ENCODE results near the gene LRRC75B.

The LRRC75B gene

GRCh38 chr22:24587251-24587650 lies 5.6 kb downstream of the LRRC75B start:
- DNase-seq (ENCODE audit: low read depth in 2 of 2) = no peak

DNA sequence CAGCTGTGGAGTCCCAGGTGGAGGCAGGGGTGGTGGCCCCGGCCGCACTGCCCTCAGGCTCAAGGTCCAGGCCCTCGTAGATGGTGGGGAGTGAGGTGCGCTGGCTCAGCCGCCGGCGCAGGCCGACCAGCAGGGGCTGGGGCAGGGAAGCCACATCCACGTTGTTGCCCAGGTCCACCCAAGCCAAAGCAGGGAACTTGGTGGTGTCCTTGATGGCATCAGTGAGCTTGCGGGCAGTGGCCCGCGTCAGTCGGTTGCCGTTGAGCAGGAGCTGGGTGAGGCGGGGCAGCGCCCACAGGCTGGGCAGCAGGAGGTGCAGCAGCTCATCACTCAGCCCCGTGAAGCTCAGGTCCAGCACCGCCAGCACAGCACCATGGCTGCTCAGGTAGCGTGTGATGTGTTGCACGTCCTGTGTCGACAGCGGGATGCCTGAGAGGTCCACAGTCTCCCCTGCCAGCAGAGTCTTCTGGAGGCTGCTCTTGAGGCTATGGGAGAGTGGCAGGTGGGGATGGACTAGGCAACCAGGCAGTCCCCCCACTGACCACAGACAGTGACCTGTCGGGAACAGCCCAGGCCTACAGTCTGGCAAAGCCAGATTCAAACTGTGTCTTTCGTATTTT lies 6.8 kb downstream of the LRRC75B start:
- DNase-seq (ENCODE audit: low read depth in 2 of 2) = no peak

GRCh38 chr22:24585461-24585860 lies 7.4 kb downstream of the LRRC75B start:
- DNase-seq (ENCODE audit: low read depth in 2 of 2) = no peak

- DNase-seq (ENCODE audit: low read depth in 2 of 2) = no peak
Observed at GRCh38 chr22:24584871-24585411, 7.9 kb downstream of the LRRC75B start.

DNA sequence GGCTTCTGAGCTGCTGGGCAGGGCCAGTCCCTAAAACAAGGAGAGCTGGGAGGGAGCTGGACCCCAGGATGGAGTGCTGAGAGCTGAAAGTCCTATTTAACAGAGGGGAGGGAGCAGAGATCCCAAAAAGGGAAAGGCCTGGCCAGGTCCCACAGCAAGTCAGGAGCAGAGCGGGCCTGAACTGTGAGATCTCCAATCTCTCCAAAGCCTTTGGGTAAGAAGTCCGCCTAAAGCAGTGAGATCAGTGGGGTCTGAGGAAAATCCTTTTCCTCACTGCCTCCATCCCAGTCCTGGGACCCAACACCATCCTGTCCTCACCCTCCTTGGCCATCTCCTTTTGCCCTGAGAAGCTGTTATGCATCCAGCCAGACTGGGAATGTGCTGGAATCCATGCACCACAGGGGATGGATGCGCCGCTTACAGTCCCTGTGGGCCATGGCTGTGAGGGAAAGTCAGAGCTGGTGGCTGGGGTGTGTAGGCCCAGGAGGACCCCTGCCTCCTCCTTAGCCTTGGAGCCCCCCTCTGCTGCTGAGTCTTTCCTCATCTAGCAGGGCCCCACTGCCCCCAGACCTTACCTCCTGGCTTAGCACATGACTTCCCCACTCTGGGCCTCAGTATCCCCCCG lies 8.6 kb downstream of the LRRC75B start:
- no peak for DNase-seq (ENCODE audit: low read depth in 2 of 2)

DNA sequence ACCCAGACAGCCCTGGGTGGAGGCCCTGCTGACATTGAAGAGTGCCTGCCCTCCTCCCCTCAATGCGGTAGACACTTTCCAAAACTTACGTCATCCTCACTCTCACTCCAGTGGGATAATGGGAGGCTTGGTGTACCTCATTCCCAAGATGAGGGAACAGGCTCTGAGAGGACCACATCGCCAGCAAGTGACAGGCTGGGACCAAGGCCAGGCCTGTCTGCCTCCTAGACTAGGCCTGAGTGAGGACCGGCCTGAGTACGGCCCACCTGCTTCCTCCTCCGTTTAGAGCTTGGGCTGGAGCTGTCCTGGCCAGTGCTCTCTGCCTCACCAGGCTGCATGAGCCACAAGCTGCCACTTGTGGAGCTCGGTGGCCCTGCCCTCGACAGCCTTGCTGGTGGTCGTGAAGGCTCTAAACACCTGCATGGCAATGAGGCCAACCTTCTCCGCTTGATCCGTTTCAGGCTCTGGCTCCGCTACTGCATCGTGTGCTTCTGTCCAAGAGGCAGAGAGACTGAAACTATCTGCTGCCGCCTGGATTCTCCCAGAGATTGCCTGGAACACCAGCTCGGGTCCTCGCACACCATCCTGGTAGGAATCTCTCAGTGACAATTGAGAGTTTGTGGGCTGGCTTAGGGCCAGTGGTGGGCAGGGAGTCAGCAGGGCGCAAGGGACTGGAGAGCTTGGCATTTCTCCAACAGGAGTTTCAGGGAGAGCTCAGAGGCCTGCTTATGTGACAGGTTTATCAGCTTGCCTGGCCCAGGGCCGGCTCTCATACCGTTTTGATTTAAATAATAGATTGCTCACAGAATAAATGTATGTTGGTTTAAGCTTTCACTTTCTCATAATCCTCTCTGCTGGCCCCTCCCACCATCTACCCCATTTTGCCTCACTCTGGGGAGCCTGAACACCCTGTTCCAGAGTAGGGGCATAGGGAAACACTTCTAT lies 9.4 kb downstream of the LRRC75B start:
- no peak for DNase-seq (ENCODE audit: low read depth in 2 of 2)

DNA sequence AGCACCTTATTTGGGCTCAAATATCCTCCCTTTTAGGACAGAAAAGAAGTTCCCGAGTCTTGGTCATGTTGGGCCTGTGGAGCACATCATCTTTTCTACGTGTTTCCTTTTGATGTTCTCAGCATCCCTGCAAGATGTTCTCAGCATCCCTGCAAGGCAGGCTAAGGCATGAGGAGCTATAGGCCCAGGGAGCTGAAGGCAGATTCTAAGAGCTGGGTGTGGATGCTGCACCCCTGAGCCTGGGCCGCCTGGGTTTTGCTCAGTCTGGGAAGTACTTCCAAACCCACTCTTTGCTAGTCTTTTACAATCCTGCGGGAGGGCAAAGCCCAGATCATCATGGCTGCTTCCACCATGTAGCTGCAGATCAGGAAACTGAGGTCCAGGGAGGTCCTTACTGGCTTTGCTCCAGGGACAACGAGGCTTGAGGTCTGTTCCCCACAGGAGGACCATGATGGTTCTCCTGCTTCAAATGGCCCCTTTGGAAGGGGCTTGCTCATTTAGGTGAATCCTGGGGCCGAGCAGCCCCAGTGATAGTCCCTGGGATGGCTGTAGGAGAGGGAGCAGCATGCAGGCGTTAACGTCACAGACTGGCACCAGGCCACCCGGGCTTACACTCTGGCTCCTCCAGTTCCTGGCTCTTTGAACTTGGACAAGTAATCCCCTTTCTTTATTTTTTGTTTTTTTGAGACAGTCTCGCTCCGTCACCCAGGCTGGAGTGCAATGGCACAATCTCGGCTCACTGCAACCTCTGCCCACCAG lies 10.6 kb downstream of the LRRC75B start:
- no peak for DNase-seq (ENCODE audit: low read depth in 2 of 2)

- no peak for DNase-seq (ENCODE audit: low read depth in 2 of 2)
Observed at GRCh38 chr22:24580276-24580675, 12.6 kb downstream of the LRRC75B start.

DNA sequence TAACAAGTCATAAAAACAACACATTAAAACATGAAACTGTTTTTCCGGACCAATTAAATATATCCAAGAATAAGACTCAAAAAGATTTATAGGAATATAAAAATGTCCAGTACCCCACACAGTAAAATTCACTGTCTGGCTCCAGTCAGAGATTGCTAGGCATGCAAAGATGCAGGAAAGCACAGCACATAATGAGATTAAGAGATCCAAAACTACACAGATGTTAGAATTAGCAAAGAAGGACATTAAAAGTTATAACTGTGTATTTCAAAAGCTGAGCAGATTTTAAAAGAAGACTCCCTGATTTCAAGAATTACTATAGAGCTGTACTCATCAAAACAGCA lies 13.6 kb downstream of the LRRC75B start:
- no peak for DNase-seq (ENCODE audit: low read depth in 2 of 2)

GRCh38 chr22:24578355-24579257 lies 14.3 kb downstream of the LRRC75B start:
- DNase-seq (ENCODE audit: low read depth in 2 of 2) = no peak

DNA sequence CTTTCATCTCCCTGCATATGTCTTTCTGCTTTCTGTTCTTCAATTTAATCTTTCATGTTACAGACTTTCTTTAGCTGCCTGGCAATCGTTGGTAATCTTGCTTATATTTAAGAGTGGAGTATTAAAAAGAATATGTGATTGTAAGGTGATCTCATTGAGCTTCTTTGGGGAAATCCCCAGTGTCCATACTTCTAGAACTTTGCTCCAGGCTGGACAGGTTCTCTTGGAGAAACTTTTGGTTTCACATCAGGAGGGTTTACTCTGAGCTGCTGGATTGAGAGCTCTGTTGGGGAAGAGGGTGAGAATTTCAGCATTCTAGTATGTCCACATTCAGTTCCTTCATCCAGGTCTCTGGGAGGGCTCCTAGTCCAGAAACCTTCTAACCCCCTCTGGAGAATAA lies 16.1 kb downstream of the LRRC75B start:
- no peak for DNase-seq (ENCODE audit: low read depth in 2 of 2)

GRCh38 chr22:24571266-24571665 lies 21.6 kb downstream of the LRRC75B start:
- DNase-seq (ENCODE audit: low read depth in 2 of 2) = no peak

DNA sequence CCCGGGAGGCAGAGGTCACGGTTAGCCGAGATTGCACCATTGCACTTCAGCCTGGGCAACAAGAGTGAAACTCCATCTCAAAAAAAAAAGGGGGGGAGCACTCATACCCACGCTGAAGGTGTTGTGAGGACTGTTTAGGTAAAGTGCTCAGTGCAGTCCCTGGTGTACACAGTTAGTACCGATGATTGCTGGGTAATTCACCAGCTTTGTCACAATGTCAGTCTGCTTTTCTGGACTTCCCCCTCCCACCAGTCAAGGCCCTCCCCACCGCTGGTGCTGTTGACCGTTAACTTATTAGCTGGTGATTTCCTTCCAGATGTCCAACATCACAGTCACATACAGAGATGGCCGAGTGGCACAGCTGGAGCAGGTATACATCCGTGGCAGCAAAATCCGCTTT lies 25.2 kb downstream of the LRRC75B start:
- no peak for DNase-seq (ENCODE audit: low read depth in 2 of 2)

DNA sequence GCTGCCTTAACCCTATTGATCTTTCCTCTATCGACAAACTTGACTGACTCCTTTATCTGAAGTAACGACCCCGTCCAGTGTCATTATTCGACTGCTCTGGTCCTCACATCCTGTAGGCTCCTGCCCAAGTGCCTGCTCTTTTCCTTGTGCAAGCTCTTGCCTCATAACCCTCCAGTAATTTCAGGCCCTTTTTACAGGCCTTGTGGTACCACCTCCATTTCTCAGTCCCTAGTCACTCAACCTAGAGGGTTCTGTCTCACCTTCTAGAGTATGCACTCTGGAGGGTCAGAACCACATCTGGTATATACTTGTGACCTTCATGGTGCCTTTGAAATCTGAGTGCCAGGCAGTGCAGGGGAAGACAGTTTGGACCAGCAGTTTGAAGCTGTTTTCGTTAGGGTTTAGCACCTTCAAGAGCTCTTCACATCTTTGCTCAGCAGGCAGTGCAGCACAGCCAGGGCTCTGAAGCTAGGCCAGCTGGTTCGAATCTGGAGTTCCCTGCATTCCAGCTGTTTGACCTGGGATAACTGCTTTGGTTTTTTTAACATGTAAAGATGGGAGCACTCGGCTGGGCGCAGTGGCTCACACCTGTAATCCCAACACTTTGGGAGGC lies 25.9 kb downstream of the LRRC75B start:
- no peak for DNase-seq (ENCODE audit: low read depth in 2 of 2)

GRCh38 chr22:24565077-24565476 lies 27.8 kb downstream of the LRRC75B start:
- no peak for DNase-seq (ENCODE audit: low read depth in 2 of 2)

DNA sequence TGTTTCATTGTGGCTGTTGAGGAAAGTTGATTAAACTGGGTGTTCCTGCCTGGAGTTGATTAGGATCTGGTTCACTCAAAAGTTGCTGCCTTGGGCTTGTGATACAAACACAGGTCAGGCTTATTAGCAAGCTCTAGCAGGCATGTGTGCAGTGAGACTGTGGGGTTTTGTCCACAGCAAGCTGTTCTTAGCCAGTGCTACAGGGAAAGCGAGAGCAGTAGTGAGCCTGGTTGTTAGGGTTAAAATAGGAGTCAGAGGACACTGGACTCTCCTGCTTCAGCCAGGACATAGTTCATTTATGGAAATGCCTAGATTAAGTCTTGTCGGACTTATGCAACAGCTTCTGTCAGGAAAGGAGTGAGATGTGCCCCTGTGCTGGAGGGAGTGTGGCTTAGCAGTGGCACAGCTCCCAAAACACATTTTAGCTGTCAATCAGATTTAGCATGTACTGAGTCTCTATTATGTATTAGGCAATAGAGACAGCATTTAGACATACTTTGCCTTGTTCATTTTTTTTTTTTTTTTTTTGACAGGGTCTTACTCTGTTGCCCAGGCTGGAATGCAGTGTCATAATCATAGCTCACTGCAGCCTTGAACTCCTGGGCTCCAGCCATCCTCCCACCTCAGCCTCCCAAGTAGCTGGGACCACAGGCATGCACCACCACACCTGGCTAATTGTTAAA lies 28.4 kb downstream of the LRRC75B start:
- DNase-seq (ENCODE audit: low read depth in 2 of 2) = no peak

GRCh38 chr22:24563246-24563645 lies 29.6 kb downstream of the LRRC75B start:
- no peak for DNase-seq (ENCODE audit: low read depth in 2 of 2)

GRCh38 chr22:24559471-24559870 lies 33.4 kb downstream of the LRRC75B start:
- DNase-seq (ENCODE audit: low read depth in 2 of 2) = no peak

DNA sequence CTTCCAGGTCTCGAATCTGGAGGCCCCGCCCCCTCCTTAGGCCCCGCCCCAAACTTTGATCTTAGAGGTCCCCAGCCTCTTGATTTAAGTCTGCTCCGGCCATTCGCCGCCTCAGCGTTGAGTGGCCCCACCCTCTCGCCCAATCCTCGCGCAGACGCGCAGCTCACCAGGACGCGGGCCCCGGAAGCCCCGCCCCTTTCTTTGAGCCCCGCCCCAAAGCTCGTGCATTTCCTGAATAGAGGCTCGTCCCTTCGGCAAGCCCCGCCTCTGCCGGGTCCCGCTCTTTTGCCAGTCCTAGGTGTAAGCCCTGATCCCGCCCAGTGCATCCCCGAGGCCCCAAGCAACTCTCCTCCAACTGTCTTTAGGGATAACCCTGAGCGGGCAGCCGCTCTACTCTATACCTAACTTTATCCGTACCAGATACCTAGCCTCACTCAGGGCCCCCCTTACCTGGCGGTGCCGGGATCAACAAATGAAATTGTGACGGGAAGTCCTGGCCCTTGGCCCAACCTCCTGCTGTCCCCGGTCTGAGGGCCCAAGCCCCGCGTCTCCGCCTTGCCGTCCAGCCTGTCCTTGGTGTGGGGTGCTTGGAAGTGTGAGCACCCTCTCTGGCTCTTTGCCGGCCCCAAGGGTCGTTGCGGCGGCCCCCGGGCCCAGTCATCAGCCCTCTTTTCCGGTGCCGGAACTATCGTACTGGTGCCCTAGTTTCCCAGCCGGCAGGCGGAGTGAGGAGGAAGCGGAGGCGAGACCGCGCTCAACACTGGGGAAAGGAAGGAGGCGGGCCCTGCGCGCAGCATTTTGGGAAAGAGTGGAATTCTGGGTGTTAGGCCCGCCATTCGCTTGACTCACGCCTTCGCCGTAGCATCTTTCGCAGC lies 37.5 kb downstream of the LRRC75B start, which contains the start of gene SNRPD3:
TSS of gene SNRPD3 (plus strand) at position 835 of the 875 bp plus-strand sequence. CDS start 1,676 bp downstream, outside the sequence.
- DNase-seq (ENCODE audit: low read depth in 2 of 2) = peak; percentile 99 to 100

Data from stimulated activated CD4-positive, alpha-beta T cell treated with anti-CD3 and anti-CD28 coated beads, Interleukin-1b, Interleukin-23, amount 100 ng/mL, for 1 hour (primary cell).